HEK293 (cell line): ENCODE measurements around the gene TRIM46.
A peak's percentile ranks its signal among the peaks of the same experiment; 100 is the strongest.

Source experiments
- GLI2 ChIP-seq: fragments of 450-650 bp; formaldehyde crosslinking; IDR thresholded peaks from 2 replicates; pipeline ENCODE4; 2017; ENCODE audit warnings: missing biosample characterization, missing genetic modification characterization, low read depth, borderline replicate concordance
- GLIS1 ChIP-seq: fragments of 450-650 bp; formaldehyde crosslinking; IDR thresholded peaks from 2 replicates; pipeline ENCODE4 v1.5.1; 2016; ENCODE audit warnings: missing biosample characterization, missing genetic modification characterization
- KLF10 ChIP-seq: fragments of 450-650 bp; IDR thresholded peaks from 2 replicates; pipeline ENCODE4 v1.5.1; 2018; ENCODE audit warnings: missing biosample characterization, mild to moderate bottlenecking, missing genetic modification characterization
- OSR2 ChIP-seq: fragments of 450-650 bp; formaldehyde crosslinking; IDR thresholded peaks from 2 replicates; pipeline ENCODE4 v1.5.1; 2016; ENCODE audit warnings: missing biosample characterization, missing genetic modification characterization
- SCRT1 ChIP-seq: fragments of 450-650 bp; formaldehyde crosslinking; IDR thresholded peaks from 2 replicates; pipeline ENCODE4 v1.5.1; 2016; ENCODE audit warnings: missing biosample characterization, missing genetic modification characterization, borderline replicate concordance
- SP2 ChIP-seq: fragments of 450-650 bp; formaldehyde crosslinking; IDR thresholded peaks from 2 replicates; pipeline ENCODE4 v1.5.1; 2016; ENCODE audit warnings: missing biosample characterization, missing genetic modification characterization
- SP7 ChIP-seq: fragments of 450-650 bp; formaldehyde crosslinking; IDR thresholded peaks from 2 replicates; pipeline ENCODE4 v1.5.1; 2016; ENCODE audit warnings: missing biosample characterization, missing genetic modification characterization
- WT1 ChIP-seq: fragments of 450-650 bp; formaldehyde crosslinking; IDR thresholded peaks from 2 replicates; pipeline ENCODE4 v1.5.1; 2016; ENCODE audit warnings: missing biosample characterization, missing genetic modification characterization
- ZBTB7A ChIP-seq: fragments of 450-650 bp; formaldehyde crosslinking; IDR thresholded peaks from 2 replicates; pipeline ENCODE4 v1.5.1; 2016; ENCODE audit warnings: low read depth, missing biosample characterization, missing genetic modification characterization
- ZFP69B ChIP-seq: fragments of 450-650 bp; formaldehyde crosslinking; IDR thresholded peaks from 2 replicates; pipeline ENCODE4 v1.5.1; 2016; ENCODE audit warnings: missing biosample characterization, missing genetic modification characterization
- ZNF174 ChIP-seq: fragments of 450-650 bp; formaldehyde crosslinking; IDR thresholded peaks from 2 replicates; pipeline ENCODE4 v1.5.0; 2017; ENCODE audit warnings: missing biosample characterization, mild to moderate bottlenecking, missing genetic modification characterization
- ZNF202 ChIP-seq: fragments of 450-650 bp; formaldehyde crosslinking; IDR thresholded peaks from 2 replicates; pipeline ENCODE4 v1.5.1; 2016; ENCODE audit warnings: missing biosample characterization, missing genetic modification characterization, borderline replicate concordance
- ZNF211 ChIP-seq: fragments of 450-650 bp; formaldehyde crosslinking; IDR thresholded peaks from 2 replicates; pipeline ENCODE4 v1.5.1; 2016; ENCODE audit warnings: low read depth, missing biosample characterization, missing genetic modification characterization
- ZNF266 ChIP-seq: fragments of 450-650 bp; formaldehyde crosslinking; IDR thresholded peaks from 2 replicates; pipeline ENCODE4 v1.5.1; 2016; ENCODE audit warnings: missing biosample characterization, missing genetic modification characterization, low read depth
- ZNF292 ChIP-seq: fragments of 450-650 bp; formaldehyde crosslinking; IDR thresholded peaks from 2 replicates; pipeline ENCODE4 v1.5.1; 2016; ENCODE audit warnings: low read depth, missing biosample characterization, missing genetic modification characterization, borderline replicate concordance
- ZNF335 ChIP-seq: fragments of 450-650 bp; formaldehyde crosslinking; conservative IDR thresholded peaks from 2 replicates; pipeline ENCODE4 v1.5.1; 2016; ENCODE audit warnings: missing biosample characterization, missing genetic modification characterization
- ZNF37A ChIP-seq: fragments of 450-650 bp; IDR thresholded peaks from 2 replicates; pipeline ENCODE4 v1.5.1; 2018; ENCODE audit warnings: missing biosample characterization, missing genetic modification characterization
- ZNF391 ChIP-seq: fragments of 450-650 bp; formaldehyde crosslinking; IDR thresholded peaks from 2 replicates; pipeline ENCODE4 v1.5.1; 2016; ENCODE audit warnings: low read depth, missing biosample characterization, missing genetic modification characterization, borderline replicate concordance
- ZNF394 ChIP-seq: fragments of 450-650 bp; formaldehyde crosslinking; IDR thresholded peaks from 2 replicates; pipeline ENCODE4 v1.5.1; 2016; ENCODE audit warnings: missing biosample characterization, missing genetic modification characterization, mild to moderate bottlenecking, moderate library complexity, borderline replicate concordance
- ZNF423 ChIP-seq: fragments of 450-650 bp; formaldehyde crosslinking; IDR thresholded peaks from 2 replicates; pipeline ENCODE4 v1.5.1; 2016; ENCODE audit warnings: missing biosample characterization, missing genetic modification characterization
- ZNF514 ChIP-seq: fragments of 450-650 bp; formaldehyde crosslinking; IDR thresholded peaks from 2 replicates; pipeline ENCODE4 v1.5.1; 2016; ENCODE audit warnings: missing biosample characterization, missing genetic modification characterization
- ZNF548 ChIP-seq: fragments of 450-650 bp; formaldehyde crosslinking; IDR thresholded peaks from 2 replicates; pipeline ENCODE4 v1.5.1; 2016; ENCODE audit warnings: missing biosample characterization, missing genetic modification characterization
- ZNF571 ChIP-seq: fragments of 450-650 bp; formaldehyde crosslinking; IDR thresholded peaks from 2 replicates; pipeline ENCODE4 v1.5.0; 2017; ENCODE audit warnings: missing biosample characterization, missing genetic modification characterization
- ZNF830 ChIP-seq: fragments of 450-650 bp; IDR thresholded peaks from 2 replicates; pipeline ENCODE4 v1.5.0; 2018; ENCODE audit warnings: missing biosample characterization, missing genetic modification characterization, low read depth, mild to moderate bottlenecking, moderate library complexity
- ZSCAN16 ChIP-seq: fragments of 450-650 bp; formaldehyde crosslinking; IDR thresholded peaks from 2 replicates; pipeline ENCODE4 v1.5.1; 2016; ENCODE audit warnings: missing biosample characterization, missing genetic modification characterization
- TF ChIP-seq, protein P1 (sequence below): fragments of 450-650 bp; formaldehyde crosslinking; IDR thresholded peaks from 2 replicates; pipeline ENCODE4 v1.5.1; 2017; ENCODE audit warnings: missing biosample characterization, missing genetic modification characterization
- TF ChIP-seq, protein P2 (sequence below): fragments of 450-650 bp; formaldehyde crosslinking; IDR thresholded peaks from 2 replicates; pipeline ENCODE4 v1.5.1; 2016; ENCODE audit warnings: missing biosample characterization, missing genetic modification characterization
- TF ChIP-seq, protein P3 (sequence below): fragments of 450-650 bp; formaldehyde crosslinking; IDR thresholded peaks from 2 replicates; pipeline ENCODE4 v1.5.1; 2017; ENCODE audit warnings: missing biosample characterization, missing genetic modification characterization
- TF ChIP-seq, protein P4 (sequence below): fragments of 450-650 bp; formaldehyde crosslinking; IDR thresholded peaks from 2 replicates; pipeline ENCODE4 v1.5.1; 2016; ENCODE audit warnings: missing biosample characterization, missing genetic modification characterization
- TF ChIP-seq, protein P5 (sequence below): fragments of 450-650 bp; formaldehyde crosslinking; IDR thresholded peaks from 2 replicates; pipeline ENCODE4 v1.5.1; 2016; ENCODE audit warnings: missing biosample characterization, missing genetic modification characterization
- TF ChIP-seq, protein P6 (sequence below): fragments of 450-650 bp; IDR thresholded peaks from 2 replicates; pipeline ENCODE4 v1.5.1; 2018; ENCODE audit warnings: missing biosample characterization, missing genetic modification characterization

Gene TRIM46

DNA sequence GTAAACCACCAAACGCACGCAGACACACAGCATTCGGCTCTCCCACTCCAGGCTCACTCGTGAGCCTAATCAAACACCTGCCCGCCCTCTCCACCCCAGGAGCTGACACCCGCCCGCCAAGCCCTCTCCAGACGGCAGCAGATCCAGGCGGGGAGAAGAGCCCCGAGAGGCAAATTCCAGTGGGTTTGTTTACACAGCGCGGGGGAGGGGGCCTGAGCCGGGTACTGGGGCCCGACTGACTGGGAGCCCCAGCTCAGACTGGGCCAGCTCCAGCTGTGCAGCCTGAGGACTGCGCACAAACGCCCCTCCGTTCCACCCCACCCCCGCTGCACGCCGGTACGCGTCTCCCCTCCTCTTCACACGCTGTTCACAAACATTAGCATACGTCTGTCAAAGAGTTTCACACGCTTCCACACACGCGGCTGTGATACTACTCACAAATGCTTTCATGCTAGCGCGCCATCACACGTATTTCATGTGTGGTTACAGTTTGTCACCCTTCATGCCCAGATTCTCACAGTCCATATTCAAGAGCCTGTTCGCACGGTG, 47.0 kb upstream of the TRIM46 start (continued):
- TF ChIP-seq ZNF292 (tag by site-specific recombination) (no peak), ZSCAN16 (tag by site-specific recombination) (no peak), ZNF211 (no peak), SP2 (peak; percentile 52), WT1 (tag by site-specific recombination) (peak; percentile 72; the same call in 1 of the 2 replicates), OSR2 (tag by site-specific recombination) (peak; percentile 32), ZNF514 (no peak), GLIS1 (tag by site-specific recombination) (no peak; the same call in 1 of the 2 replicates), ZNF335 (tag by site-specific recombination) (peak; percentile 88), ZNF266 (tag by site-specific recombination) (no peak), ZNF391 (tag by site-specific recombination) (no peak), SP7 (peak; percentile 87), ZNF548 (tag by site-specific recombination) (no peak), ZNF394 (tag by site-specific recombination) (peak; percentile 34), GLI2 (tag by site-specific recombination) (no peak), KLF10 (tag by site-specific recombination) (no peak; the same call in 1 of the 2 replicates), ZNF37A (tag by site-specific recombination) (no peak), ZFP69B (tag by site-specific recombination) (peak; percentile 62), ZNF571 (tag by site-specific recombination) (no peak), ZNF830 (tag by site-specific recombination) (no peak), ZNF202 (no peak), ZBTB7A (tag by site-specific recombination) (peak; percentile 73), ZNF423 (peak; percentile 66; the same call in 1 of the 2 replicates), SCRT1 (tag by site-specific recombination) (no peak), ZNF174 (tag by site-specific recombination) (no peak)
- TF ChIP-seq, protein P1, sequence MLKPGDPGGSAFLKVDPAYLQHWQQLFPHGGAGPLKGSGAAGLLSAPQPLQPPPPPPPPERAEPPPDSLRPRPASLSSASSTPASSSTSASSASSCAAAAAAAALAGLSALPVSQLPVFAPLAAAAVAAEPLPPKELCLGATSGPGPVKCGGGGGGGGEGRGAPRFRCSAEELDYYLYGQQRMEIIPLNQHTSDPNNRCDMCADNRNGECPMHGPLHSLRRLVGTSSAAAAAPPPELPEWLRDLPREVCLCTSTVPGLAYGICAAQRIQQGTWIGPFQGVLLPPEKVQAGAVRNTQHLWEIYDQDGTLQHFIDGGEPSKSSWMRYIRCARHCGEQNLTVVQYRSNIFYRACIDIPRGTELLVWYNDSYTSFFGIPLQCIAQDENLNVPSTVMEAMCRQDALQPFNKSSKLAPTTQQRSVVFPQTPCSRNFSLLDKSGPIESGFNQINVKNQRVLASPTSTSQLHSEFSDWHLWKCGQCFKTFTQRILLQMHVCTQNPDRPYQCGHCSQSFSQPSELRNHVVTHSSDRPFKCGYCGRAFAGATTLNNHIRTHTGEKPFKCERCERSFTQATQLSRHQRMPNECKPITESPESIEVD (tag by site-specific recombination), result no peak
- TF ChIP-seq, protein P2, sequence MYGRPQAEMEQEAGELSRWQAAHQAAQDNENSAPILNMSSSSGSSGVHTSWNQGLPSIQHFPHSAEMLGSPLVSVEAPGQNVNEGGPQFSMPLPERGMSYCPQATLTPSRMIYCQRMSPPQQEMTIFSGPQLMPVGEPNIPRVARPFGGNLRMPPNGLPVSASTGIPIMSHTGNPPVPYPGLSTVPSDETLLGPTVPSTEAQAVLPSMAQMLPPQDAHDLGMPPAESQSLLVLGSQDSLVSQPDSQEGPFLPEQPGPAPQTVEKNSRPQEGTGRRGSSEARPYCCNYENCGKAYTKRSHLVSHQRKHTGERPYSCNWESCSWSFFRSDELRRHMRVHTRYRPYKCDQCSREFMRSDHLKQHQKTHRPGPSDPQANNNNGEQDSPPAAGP, result peak; percentile 94
- TF ChIP-seq, protein P3, sequence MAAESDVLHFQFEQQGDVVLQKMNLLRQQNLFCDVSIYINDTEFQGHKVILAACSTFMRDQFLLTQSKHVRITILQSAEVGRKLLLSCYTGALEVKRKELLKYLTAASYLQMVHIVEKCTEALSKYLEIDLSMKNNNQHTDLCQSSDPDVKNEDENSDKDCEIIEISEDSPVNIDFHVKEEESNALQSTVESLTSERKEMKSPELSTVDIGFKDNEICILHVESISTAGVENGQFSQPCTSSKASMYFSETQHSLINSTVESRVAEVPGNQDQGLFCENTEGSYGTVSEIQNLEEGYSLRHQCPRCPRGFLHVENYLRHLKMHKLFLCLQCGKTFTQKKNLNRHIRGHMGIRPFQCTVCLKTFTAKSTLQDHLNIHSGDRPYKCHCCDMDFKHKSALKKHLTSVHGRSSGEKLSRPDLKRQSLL (tag by site-specific recombination), result no peak
- TF ChIP-seq, protein P4, sequence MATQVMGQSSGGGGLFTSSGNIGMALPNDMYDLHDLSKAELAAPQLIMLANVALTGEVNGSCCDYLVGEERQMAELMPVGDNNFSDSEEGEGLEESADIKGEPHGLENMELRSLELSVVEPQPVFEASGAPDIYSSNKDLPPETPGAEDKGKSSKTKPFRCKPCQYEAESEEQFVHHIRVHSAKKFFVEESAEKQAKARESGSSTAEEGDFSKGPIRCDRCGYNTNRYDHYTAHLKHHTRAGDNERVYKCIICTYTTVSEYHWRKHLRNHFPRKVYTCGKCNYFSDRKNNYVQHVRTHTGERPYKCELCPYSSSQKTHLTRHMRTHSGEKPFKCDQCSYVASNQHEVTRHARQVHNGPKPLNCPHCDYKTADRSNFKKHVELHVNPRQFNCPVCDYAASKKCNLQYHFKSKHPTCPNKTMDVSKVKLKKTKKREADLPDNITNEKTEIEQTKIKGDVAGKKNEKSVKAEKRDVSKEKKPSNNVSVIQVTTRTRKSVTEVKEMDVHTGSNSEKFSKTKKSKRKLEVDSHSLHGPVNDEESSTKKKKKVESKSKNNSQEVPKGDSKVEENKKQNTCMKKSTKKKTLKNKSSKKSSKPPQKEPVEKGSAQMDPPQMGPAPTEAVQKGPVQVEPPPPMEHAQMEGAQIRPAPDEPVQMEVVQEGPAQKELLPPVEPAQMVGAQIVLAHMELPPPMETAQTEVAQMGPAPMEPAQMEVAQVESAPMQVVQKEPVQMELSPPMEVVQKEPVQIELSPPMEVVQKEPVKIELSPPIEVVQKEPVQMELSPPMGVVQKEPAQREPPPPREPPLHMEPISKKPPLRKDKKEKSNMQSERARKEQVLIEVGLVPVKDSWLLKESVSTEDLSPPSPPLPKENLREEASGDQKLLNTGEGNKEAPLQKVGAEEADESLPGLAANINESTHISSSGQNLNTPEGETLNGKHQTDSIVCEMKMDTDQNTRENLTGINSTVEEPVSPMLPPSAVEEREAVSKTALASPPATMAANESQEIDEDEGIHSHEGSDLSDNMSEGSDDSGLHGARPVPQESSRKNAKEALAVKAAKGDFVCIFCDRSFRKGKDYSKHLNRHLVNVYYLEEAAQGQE (tag by site-specific recombination), result no peak
- TF ChIP-seq, protein P5, sequence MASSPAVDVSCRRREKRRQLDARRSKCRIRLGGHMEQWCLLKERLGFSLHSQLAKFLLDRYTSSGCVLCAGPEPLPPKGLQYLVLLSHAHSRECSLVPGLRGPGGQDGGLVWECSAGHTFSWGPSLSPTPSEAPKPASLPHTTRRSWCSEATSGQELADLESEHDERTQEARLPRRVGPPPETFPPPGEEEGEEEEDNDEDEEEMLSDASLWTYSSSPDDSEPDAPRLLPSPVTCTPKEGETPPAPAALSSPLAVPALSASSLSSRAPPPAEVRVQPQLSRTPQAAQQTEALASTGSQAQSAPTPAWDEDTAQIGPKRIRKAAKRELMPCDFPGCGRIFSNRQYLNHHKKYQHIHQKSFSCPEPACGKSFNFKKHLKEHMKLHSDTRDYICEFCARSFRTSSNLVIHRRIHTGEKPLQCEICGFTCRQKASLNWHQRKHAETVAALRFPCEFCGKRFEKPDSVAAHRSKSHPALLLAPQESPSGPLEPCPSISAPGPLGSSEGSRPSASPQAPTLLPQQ (tag by site-specific recombination), result peak; percentile 52
- TF ChIP-seq, protein P6, sequence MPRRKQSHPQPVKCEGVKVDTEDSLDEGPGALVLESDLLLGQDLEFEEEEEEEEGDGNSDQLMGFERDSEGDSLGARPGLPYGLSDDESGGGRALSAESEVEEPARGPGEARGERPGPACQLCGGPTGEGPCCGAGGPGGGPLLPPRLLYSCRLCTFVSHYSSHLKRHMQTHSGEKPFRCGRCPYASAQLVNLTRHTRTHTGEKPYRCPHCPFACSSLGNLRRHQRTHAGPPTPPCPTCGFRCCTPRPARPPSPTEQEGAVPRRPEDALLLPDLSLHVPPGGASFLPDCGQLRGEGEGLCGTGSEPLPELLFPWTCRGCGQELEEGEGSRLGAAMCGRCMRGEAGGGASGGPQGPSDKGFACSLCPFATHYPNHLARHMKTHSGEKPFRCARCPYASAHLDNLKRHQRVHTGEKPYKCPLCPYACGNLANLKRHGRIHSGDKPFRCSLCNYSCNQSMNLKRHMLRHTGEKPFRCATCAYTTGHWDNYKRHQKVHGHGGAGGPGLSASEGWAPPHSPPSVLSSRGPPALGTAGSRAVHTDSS, result no peak; the same call in 1 of the 2 replicates
